ENCODE results near the gene CD177.

GRCh38 chr19:43362745-43363144, 9.3 kb downstream of the CD177 start:
- TF ChIP-seq CTCF (IDR thresholded peaks at IDR 0.05): no peak
- no peak for TF ChIP-seq EZH2 (IDR thresholded peaks at IDR 0.05)
- TF ChIP-seq EZH2phosphoT487 (IDR thresholded peaks at IDR 0.05): no peak

Data from neural progenitor cell (in vitro differentiated cells).